Fibroblast of skin of scalp (primary cell): ENCODE results near the gene C2orf80. TPM values are rescaled to one million over a fixed set of nuclear protein-coding genes. Genes with fewer than 3 reads are reported as not detected.
A peak's percentile ranks its signal among the peaks of the same experiment; 100 is the strongest.
"Not testable (repeated sequence)": the region's sequence is repeated elsewhere in the genome, so short reads cannot be mapped to it uniquely, and the experiment has no call there.

Experiments
- DNase-seq: peaks from one replicate; pipeline ENCODE4 v3.0.0-alpha.2; 2013
- polyA plus RNA-seq, 2 experiments: library from polyadenylated mRNA; unstranded; fragments of 120-200 nt; gene quantifications; one replicate each; pipeline ENCODE4 v1.2.1, GENCODE V29; 2013; ENCODE audit not compliant: insufficient read length in 2 of 2

The C2orf80 gene
- polyA plus RNA-seq (2013, experiment 1 of 2; ENCODE audit: insufficient read length), result not detected
- 0.22 TPM for polyA plus RNA-seq (2013, experiment 2 of 2; ENCODE audit: insufficient read length)

DNA sequence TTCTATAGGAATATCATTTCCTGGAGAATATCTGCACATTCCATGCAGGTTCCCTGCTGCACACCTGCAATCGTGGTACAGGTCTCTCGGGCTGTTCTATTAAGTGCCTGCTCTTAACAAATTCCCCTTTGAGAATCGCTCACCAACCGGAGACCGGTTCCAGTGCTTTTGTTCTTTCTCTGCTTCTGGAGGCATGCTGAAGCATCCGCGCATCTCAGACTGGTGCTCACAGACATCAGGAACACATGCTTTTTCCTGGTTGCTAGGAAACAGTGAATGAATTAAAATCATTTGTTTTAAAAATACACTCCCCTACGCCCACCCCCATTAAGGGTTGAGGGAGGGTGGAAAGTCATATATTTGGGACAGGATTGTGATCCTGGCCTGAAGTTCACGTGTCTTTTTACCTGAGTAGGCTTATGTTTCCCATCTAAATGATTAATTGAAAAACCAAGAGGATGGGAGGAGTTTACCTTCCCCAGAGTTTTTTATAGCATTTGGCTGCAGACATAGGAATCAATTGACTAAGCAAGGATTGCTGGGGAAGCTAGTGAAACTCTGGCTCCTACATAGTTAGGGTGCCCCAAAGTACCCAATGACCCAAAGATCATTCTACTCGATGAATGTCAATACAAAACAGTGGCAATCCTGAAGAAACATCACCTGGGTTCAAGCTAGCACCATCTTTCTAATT is at the start of gene C2orf80:
C2orf80 (minus strand) TSS at position 221 of the 694 bp plus-strand sequence. CDS start 3,044 bp downstream, outside the sequence.
- no peak for DNase-seq

DNA sequence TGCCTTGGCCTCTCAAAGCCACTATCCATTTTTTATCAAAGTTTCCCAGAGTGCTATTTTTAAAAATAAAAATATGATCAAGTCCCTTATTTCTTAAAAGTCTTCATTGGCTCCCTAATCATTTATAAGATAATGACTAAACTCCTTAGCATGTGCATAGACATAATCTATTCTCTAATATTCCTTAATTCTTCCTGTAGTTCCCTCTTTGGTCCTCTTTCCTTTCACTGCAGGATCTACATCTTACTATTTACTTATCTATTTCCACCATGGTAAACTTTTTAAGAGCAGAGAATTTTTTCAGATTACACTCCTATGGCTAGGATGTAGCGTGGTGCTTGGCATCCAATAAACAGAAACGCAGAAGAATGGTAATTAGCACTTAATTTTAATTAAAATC is 46.0 kb upstream of the C2orf80 start:
- DNase-seq, result no peak

DNA sequence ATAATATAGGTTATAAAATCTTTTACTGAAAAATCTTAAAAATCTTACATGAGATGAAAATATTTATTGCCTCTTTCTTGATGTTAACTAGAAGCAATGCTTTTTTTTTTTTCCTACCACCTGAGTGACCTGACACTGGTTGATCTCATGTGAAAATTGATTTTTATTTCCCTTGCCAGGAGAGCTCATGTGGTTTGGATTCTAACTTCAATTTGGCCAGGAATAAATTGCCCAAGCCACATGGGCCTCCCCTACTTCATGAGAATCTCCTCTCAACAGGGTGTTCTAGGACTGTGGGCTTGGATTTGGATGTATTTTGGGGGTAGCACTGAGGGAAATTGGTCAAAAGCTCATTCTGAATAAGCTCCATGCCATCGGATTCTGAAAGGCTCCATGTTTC is 45.0 kb upstream of the C2orf80 start:
- DNase-seq, result no peak

DNA sequence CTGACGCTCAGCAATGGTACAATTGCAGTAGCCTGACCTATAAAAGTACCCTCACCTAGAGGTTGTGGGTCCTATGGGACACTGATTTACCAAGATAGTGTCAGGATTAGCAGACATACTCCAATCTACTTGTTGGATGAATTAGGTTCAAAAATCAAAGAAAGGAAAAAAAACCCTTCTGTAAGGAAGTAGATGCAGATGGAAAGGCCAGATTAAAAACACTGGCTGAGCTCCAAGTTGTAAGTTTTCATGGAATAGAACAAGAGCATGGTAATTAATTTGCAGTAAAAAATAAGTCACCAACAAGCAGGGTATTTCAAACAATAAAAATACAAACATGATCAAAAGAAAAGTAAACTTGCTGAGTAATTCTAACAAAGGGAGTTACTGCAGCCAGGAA is 38.6 kb upstream of the C2orf80 start:
- DNase-seq, result no peak

DNA sequence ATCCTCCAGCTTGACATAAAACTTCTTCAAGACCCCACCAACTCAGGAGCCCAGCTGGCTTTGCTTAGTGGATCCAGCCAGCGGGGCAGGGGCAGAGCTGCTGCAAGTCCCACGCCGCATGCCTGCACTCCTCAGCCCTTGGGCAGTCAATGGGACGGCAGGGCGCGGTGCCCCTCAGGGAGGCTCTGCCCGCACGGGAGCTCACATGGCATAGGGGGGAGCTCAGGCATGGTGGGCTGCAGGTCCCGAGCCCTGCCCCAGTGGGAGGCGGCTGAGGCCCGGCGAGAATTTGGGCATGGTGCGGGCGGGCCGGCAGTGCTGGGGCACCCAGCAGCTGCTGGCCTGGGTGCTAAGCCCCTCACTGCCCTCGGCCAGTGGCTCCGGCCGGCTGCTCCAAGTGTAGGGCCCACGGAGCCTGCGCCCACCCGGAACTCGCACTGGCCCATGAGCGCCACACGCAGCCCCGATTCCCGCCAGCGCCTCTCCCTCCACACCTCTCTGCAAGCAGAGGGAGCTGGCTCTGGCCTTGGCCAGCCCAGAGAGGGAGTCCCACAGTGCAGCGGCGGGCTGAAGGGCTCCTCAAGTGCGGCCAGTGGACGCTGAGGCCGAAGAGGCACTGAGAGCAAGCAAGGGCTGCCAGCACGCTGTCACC is 37.9 kb upstream of the C2orf80 start:
- DNase-seq, result no peak

DNA sequence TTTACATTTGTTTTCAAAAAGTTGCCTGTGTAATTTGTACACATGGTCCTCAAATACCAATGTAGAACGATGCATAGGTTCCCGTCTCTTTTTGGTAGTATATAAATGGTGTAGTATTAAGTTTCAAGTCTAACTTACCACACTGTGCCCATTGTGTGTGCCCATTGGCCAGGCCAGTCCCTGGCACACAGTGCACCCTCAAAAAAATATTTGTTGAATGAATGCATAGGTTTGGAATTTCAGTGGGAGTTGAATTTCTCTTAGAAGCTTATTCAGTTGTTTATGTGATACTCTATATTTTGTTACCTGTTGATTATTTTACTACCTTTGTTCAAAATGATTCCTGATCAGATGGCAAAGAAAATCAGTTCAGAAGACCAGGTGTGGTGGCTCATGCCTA is 35.0 kb upstream of the C2orf80 start:
- DNase-seq, result no peak

DNA sequence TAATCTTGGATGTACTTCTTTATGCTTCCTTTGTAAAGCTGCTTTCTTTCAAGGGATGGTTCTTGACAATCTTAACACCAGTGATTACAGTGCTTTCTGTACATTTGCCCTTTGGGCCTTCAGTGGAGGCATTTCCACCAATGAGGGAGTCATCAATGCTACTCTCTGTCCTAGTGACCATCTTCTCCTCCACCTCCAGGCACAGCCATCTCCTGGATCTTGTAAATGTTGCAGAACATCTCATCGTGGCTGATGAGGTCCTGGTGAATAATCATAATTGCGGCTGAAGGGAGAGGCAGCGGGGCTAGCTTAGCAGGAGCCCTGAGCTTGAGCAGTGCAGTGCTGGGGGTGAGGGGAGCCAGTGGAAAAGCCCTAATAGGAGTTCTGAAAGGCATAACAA is 32.5 kb upstream of the C2orf80 start:
- DNase-seq, result peak; percentile 26

DNA sequence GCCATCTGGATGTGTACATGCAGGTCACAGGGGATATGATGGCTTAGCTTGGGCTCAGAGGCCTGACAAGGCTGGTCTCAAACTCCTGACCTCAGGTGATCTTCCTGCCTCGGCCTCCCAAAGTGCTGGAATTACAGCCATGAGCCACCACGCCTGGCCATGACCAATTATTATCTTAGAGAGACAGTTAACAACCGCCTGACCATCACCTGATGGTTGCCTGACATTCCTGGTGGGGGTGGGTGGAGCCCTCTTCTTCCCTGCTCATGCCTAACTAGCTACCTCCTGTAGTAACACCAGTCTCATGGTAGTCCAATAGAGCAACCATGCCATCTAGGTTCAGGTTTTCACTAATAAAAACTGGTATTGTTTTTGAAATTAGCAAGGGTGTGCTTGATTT is 32.0 kb upstream of the C2orf80 start:
- not testable (repeated sequence) for DNase-seq

DNA sequence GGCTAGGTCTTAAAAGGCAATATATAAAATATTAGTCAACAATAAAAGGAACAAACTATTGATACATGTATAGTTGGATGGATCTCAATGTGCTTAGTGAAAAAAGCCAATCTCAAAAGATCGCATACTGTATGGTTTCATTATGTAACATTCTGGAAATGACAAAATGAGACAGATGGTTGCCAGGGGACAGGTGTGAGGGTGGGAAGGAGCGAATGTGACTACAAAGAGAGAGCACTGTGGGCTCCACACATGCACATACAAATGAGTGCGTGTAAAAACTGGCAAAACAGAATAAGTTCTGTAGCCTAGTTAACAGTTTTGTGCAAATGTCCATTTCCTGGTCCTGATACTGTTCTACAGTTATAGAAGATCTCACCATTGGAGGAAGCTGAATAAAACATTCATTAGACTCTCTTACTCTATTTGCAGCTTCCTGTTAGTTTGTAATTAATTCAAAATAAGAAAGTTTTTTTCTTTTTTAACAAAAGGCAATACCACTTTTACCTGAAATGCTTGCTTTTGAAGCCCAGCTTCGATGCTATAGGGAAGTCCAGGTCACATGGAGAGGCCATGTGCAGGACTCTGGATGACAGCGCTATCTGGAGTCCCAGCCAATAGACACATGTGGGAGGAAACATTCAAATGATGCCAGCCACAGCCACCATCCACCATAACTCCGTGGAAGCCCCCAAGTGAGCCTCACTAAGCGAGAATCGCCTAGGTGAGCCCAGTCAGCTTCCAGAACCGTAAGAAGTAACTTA is 21.0 kb upstream of the C2orf80 start:
- DNase-seq, result no peak

DNA sequence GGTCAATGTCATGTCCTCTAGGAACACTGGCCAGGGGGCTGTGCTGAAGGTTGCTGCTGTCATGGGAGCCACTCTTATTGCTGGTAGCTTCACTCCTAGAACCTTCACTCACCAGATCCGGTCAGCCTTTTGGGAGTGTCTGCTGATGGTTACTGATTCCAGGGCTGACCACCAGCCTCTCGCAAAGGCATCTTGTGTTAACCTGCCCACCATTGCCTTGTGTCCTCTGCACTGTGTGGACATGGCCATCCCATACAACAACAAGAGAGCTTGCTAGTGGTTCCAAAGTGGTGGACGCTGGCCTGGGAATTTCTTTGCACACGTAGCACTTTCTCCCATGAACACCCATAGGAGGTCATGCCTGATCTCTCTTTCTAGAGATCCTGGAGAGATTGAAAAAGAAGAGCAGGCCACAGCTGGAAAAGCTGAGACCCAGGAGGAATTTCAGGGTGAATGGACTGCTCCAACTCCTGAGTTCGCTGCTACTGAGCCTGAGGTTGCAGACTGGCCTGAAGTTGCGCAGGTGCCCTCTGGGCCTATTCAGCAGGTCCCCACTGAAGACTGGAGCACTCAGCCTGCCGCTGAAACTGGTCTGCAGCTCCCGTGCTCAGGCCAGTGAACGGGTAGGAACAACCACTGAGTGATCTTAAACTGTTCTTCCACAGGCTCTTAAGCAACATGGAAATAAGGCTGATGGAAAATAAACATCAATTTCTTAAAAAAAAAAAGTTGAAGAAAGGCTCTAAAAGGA is 18.7 kb upstream of the C2orf80 start:
- DNase-seq, result no peak

DNA sequence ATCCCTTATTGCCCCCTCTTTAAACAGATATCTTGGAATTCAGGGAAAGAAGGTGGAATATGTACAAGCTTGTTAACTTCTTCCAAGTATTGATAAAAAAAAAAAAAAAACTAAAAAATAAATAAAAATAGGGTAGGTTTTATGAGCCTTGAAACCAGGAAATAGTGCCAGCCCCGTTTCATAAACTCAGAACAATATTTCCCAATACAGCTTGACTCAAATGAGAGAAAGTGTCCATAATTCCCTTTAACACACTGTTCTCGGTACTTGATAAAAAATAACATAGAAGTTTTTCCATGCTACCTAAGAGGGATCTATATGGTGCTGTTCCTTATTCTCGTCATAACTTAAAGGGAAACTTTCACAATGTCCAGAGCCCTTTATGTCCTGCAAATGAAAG is 17.9 kb upstream of the C2orf80 start:
- DNase-seq, result no peak

DNA sequence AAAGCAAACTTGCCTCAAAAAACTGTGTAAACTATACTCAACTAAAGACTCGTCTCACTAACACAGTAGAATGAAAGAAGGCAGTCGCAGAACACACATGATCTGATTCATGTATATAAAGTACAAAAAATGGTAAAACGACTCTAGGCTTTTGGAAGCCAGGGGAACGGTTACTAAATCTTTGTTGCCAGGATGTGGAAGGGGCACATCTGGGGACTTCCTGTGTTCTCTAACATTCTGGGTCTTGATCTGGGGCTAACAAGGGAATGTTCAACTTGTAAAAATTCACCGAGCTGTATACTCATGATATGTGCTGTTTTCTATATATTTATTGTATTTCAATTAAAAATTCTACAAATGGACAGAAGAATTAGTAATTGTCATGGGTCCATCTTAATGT is 14.3 kb upstream of the C2orf80 start:
- DNase-seq, result no peak

DNA sequence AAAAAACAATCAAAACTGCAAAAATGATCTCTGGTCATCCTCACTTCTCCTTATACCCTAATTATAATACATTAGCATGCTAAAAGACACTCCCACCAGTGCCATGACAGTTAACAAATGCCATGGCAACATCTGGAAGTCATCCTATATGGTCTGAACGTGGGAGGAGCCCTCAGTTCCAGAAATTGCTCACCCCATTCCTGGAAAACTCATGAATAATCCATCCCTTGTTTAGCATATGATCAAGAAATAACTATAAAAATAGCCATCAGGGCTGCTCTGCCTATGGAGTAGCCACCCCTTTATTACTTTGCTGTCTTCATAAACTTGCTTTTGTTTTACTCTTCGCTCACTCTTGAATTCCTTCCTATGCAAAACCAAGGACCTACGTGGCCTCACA is 5.7 kb upstream of the C2orf80 start:
- no peak for DNase-seq

DNA sequence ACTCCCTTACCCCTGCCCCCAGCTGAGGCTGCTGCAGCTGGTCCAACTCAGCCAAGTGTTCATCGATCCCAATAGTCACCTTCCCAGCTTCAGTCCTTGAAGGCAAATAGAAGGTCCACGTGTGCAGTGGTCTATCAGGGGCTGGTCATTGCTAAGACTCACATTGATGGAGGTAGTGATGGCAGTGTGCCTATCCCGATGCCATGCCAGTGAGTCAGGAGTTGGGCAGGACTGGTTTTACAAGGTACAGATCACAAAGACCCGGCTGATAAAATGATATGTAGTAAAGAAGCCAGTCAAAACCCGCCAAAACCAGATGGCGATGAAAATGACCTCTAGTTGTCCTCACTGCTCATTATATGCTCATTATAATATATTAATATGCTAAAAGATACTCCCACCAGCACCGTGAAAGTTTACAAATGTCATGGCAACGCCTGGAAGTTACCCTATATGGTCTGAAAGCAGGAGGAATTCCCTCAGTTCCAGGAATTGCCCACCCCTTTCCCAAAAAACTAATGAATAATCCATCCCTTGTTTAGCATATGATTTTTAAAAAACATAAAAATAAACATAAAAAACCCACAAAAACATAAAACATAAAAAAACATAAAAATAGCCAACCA is 2.9 kb upstream of the C2orf80 start:
- DNase-seq, result no peak

DNA sequence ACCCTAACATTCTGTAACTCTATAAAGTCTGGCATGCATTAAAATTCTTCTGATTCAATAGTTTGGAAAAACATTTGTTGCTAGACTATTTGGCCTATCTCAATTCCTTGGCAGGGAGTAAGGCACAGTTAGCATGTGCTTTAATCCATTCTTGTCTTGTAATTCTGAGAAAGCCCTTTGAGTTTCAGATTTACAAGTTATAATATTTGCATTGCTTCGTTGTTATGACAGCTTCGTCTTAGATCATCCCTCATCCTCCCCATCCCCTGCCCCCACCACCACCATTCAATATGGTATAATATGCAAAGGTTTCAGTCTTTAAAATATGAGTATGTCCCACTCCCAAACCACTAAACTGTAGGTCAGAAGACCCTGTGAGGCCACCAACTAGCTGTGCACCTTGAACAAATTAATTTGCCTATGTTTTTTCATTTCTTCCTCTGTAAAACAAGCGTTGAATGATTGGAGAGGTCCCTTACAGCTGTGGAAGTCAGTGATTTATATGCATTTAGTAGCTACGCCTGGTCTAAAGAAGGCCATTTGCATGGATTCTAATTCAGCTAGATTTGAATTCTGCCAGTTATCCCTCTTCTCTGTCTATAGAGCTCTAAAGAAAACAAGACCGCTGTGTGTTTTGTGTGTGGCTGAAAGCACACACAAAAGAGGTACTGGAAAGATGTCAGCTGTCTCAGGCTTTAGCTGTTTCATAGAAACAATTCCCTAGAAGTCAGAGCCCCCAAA is 591 bp downstream of the C2orf80 start:
- no peak for DNase-seq

DNA sequence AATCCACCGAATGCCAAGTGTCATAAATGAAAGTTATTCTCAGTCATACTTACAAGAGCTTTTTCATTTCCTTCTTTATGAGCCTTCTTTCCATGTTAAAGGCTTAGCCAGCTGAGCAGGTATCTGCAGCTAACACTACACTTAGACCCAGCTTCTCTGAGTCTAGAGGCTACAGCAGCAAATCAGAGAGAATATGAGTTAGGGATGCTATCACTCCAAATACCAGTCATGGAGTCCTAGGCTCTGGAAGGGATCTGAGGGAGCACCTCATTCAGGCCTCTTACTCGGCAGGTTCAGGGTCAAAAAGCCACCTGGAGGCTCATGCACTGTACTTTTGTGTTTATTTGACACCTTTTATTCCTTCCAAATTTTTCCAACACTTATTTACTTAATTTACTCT is 2.9 kb downstream of the C2orf80 start:
- no peak for DNase-seq

DNA sequence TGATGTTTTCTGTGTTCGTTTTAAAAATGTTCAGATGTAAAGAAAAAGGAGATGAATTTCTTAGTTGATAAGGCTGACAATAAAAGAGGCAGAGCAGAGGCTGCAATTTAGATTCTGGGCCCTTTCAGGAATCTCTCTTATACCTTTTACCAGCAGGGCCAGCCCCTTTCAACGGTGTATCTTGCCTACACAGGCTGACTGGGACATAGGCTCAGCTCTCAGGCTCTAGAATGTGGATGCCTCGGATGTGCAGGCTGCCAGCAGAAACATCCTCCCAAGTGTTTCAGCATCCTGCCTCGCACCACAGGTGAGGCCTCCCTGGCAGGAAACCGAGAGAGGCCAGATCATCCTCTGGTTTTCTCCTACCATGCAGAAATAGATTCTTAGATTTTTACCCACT is 3.4 kb downstream of the C2orf80 start:
- no peak for DNase-seq

DNA sequence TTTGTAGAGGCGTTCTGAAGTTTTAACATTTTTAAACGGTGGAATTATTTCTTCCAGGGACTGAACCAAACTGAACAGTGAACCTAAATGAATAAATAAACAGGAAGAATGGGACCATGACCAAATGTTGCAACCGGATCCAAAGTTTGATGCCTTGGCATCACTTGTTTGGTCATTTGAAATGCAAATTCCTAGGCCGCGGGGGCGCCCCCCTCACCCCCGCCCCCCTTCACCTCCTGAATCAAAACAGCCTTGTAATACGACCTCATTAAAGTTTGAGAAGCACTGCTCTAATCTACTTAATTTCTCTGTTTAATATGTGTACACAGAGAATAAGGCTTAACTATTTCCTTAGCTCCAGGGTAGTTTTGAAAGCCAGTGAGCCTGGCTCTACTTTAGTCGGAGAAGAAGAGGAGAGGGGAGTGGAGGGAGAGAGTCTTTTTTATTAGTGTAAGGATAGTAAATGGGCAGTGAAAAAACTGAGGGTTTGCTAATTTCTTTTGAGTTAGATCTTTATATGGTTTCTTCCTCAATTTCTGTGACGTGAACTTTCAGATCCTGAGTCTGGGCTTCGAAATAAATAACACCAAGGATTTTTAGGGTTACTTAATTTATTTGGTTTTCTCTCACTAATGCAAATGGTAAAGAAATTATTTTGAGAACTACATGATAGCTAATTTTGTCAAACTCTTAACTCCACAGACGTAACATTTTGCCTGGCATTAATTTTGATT is 5.7 kb downstream of the C2orf80 start:
- no peak for DNase-seq

DNA sequence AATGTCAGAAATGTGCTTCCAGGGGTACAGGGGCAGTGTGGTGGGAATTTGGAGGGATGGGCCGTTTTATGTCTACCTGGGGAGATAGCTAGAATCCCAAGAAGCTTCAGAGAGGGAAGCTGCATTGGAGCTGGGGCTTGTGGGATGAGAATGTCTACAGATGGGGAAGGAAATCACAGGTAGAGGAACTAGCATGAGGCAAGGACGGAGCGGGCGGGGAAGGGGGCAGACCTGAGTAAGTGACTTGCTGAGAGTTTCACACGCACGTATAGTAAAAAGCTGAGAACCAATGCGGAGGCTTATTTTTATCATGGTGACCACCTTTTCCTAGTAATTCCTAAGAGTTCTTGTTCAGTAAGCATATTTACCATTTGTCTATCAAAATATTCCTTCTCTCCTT is 6.3 kb downstream of the C2orf80 start:
- no peak for DNase-seq

DNA sequence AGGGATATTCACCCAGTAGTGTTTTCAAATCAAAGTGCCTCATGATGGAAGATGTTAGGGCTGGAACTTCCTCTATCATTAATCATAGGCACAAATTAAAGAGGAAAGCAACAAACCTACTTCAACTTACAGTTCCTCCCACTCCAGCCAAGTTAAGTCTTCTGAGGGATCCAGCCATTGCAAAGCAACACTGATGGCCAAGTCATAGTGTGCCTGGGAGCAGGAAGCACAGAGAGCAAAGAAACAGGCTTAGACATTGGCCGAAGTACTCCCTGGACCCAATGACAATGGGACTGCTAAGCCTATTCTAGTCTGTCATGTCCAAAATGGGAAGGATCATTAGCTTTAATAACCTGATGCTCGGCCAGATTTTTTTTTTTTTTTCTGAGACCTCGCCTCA is 7.0 kb downstream of the C2orf80 start:
- DNase-seq, result no peak

DNA sequence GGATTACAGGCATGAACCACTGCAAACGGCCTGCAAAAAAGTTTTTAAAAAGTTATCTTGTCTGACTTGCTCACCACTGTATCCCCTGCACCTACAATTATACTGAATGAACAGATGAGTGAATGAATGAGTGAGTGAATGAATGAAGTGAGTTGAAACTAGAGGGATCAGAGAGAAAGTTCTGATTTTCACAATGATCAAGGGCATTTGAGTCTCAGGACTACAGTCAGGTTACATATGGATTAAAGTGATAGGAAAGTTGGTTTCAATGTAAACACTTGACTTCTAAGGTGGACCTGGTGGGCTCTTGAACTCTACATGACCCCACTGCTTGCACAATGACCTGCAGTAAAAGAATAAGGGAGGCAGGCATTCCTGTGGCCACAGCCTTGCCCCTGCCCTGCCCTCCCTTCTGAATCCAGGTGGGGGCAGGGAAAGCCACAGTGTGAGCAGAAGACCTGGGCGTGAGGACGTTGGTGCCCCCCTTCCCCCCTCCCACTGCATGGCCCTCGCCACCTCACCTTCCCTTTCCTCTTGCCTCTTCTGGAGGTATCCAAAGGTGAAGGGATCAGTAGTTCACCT is 10.7 kb downstream of the C2orf80 start:
- no peak for DNase-seq
